Colon (tissue), 2 donors: ENCODE measurements around the gene CFI.
"Not testable (repeated sequence)": the region's sequence is repeated elsewhere in the genome, so short reads cannot be mapped to it uniquely, and the experiment has no call there.

Experiments used
- FAIRE-seq: peaks from 2 replicates; lab custom pipeline; 2012; peaks lifted over from hg19 to GRCh38; lab: Jason Lieb, UNC
- donor health status: control.
- donor health status: control.

The CFI gene

DNA sequence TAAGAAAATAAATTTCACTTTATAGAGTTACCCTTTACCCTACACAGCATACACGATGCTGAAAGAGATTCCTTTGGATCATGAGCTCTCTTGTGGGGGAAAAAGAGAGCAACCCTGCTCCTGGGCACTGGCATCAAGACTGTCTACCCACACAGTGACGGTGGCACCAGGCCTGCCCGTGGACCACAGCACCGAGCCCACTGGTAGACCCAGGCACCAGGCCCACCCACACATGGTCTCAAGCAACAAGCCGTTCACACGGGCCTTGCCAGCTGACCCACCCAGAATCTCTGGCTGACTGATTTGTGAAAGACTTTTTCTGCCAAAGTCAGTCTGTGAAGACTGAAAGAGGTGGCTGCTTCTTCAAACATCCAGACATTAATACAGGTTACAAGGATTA, 6.7 kb downstream of the CFI start:
- no peak for FAIRE-seq

DNA sequence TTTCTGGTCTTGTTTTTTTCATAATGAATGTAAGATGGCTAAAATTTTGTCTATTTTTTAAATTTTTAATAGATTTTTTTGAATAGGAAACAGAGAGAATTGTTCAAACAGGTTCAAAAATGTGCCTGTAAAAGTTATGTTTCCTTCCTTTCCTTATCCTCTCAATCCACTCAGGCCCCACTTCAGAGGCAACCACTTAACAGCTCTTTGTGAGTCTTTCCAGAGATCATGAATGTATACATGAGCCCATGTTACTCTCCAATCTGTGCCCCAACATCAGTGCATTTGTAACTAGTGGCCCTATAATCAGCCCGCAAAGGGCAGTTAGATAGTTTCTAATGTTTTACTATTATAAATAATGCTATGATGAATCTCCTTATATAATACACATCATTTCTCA, 14.0 kb downstream of the CFI start:
- no peak for FAIRE-seq

DNA sequence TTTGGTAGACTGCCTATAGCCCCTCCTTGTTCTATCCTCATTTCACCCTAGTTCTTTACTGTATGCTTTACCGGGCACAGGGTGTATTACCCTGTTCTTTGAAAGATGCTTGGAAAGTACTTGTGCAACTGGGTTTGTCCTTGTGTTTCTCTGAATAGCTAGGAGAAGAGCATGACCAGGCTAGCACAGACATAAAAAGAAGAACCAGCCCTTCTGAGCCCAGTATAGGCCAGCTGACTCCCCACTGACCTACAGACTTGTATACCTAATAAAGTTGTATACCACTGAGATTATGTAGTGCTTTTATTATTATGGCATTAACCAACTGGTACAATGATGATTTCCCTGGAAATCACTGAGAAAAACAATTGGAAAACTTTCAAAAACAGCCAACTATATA, 15.0 kb downstream of the CFI start:
- FAIRE-seq, result no peak

- not testable (repeated sequence) for FAIRE-seq
Measured at GRCh38 chr4:109782092-109782491, 19.7 kb downstream of the CFI start.

GRCh38 chr4:109764789-109765402, 36.9 kb downstream of the CFI start:
- FAIRE-seq, result no peak

DNA sequence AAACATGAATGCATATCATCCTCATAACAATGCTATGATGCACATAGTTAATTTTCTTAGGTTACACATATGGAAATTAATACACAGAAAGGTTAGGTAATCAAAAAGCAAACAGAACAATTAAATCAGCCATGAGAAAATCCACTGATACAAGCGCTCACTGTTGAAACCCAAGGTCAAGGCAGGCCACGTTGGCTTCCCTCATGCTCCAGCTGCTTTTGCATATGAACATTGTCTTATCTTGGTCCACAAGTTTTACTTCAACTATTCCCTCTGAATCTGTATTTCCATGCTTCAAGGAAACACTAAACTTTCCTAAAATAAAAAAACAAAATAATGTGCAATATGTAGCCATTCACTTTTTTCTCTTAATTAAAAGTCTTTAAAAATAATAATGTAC, 37.4 kb downstream of the CFI start:
- FAIRE-seq, result no peak

GRCh38 chr4:109760682-109761081, 41.1 kb downstream of the CFI start:
- no peak for FAIRE-seq

DNA sequence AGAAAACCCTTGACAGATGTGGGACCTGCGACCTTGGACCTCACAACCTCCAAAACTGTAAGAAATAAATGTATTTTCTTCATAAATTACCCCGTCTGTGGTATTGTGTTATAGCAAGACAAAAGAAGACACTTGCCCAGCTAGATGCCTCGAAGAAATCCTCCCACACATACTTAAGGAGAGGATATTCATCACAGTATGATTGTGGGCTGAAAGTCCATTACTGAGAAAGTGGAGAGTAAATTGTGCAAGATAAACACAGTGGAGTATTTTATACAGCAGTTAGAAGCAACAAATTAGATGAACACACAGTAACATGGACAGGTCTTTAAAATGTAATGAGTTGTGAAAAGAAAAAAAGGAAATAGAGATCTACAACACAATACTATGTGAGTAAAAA, 46.1 kb downstream of the CFI start:
- no peak for FAIRE-seq

- FAIRE-seq, result no peak
Measured at GRCh38 chr4:109754093-109754857, 47.5 kb downstream of the CFI start.

DNA sequence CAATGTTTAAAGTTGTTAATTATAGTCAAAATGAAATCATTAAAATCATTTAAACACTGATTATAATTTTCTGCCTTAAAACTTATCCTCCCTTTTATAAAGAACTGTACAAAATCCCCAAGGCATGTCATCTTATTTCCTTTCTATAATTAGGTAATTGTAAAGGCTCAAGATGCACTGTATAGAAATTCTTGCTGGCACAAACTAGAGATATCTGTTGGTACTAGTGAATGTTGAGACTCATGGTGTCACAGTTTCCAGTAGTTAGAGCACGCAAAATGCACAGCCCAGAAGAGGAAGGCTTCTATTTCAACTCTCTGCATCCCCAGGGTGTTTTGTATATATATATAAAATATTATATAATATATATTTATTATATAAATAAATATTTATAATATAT, 49.3 kb downstream of the CFI start:
- no peak for FAIRE-seq

DNA sequence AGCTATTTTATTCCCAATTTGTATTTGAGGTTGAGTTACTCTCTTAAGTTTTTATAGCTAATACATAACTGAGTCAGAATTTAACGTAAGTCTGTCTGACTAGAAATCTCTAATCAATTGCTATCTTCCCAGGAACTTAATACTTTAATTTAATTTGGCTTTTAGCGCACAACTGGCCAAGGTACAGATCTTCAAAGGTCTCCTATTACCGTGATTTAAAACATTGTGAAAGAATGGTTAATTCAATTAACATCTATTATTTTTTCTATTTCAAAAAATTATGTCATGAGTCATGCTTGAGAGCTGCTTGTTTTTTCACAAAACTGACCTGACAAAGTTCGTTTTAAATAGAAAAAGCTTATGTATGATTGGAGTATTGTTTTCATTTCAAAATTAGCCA, 49.9 kb downstream of the CFI start:
- no peak for FAIRE-seq

GRCh38 chr4:109750652-109751244, 51.1 kb downstream of the CFI start:
- no peak for FAIRE-seq

- FAIRE-seq, result no peak
Measured at GRCh38 chr4:109749388-109750082, 52.3 kb downstream of the CFI start.

DNA sequence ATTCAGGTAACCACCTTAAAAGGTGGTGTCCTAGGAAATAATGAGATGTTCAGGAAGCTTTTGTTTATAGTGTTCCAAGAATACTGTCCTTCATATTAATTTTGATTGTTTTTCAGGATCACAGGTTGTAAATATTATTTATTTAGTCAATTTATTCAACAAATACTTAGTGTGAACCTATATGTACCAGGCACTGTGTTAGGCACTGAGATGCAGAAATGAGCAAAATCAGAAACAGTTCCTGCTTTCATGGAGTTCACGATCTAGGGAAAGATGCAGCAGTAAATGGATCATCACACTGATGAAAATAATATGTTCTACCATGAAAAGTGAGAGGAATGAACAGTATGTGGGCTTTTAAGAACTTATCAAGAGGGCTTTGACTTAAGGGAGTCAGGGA, 53.7 kb downstream of the CFI start:
- FAIRE-seq, result no peak

GRCh38 chr4:109746728-109747127, 55.1 kb downstream of the CFI start:
- no peak for FAIRE-seq

DNA sequence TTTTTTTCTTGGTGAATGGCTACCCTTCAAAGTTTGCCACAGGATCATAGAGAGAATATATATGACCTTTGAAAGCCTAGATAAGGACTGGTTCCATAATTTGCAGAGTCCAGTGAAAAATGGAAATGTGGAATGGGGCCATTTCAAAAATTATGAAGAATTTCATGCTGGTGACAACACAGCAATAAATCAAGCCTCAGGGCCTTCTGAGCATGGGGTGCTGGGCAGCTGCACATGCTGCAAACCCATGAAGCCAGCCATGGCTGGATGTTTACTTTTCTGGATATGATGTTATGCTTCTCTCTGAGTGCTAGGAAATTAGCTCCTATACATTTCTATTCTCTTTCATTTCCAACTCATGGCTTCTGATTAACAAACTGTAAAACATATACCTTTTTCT, 56.0 kb downstream of the CFI start:
- no peak for FAIRE-seq

- FAIRE-seq, result no peak
Measured at GRCh38 chr4:109739547-109739946, 62.3 kb downstream of the CFI start.

DNA sequence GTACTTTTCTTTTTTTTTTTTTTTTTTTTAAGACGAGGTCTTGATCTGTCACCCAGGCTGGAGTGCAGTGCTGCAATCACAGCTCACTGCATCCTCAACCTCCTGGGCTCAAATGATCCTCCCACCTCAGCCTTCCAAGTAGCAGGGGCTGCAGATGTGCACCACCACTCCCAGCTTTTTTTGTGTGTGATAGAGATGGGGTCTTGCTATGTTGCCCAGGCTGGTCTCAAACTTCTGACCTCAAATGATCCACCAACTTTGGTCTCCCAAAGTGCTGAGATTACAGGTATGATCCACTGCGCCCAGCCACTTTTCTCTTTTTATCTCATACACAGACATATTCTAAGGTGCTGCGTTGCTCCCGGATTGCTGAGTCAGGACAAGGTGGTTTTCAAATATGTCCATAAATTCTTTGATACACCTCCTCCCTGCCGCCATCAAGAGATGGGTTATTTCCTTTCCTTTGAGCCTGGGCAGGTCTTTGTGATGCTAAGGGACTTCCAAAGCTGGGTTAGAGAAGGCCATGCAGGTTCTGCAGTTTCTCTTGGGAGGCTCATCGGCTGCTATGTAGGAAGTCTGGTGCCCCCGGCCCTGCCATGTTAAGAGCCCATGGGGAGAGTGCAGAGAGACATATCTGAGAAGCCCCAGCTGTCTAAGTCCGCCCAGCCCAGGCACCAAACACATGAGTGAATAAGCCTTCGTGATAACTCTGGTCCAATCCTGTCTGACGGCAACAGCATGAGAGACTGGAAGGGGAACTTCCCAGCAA, 63.5 kb downstream of the CFI start:
- FAIRE-seq, result no peak

GRCh38 chr4:109735566-109736365, 66.0 kb downstream of the CFI start:
- no peak for FAIRE-seq

GRCh38 chr4:109733728-109734127, 68.1 kb downstream of the CFI start:
- FAIRE-seq, result no peak
